Endodermal cell (in vitro differentiated cells): ENCODE measurements around the gene AMMECR1. TPM values are rescaled to one million over a fixed set of nuclear protein-coding genes. Genes with fewer than 3 reads are reported as not detected.
A peak's percentile ranks its signal among the peaks of the same experiment; 100 is the strongest.

Experiments
- DNase-seq: peaks from one replicate; pipeline ENCODE4 v3.0.0-alpha.2; 2017
- H3K27ac ChIP-seq: 2 replicates; pipeline ENCODE4 v1.5.1; 2013; ENCODE audit warnings: mild to moderate bottlenecking, low read depth, low read length, moderate library complexity
- H3K27me3 ChIP-seq: 2 replicates; pipeline ENCODE4 v1.6.1; 2013; ENCODE audit warnings: mild to moderate bottlenecking, low read length, moderate library complexity; ENCODE audit not compliant: insufficient read depth, control insufficient read depth, poor library complexity, severe bottlenecking
- H3K36me3 ChIP-seq: 2 replicates; pipeline ENCODE4 v1.7.0; 2013; ENCODE audit warnings: mild to moderate bottlenecking, low read length, moderate library complexity; ENCODE audit not compliant: control insufficient read depth, insufficient read depth
- H3K4me1 ChIP-seq: one replicate; pipeline ENCODE4 v1.7.0; 2013; ENCODE audit warnings: low read length; ENCODE audit not compliant: control insufficient read depth, insufficient read depth
- H3K4me3 ChIP-seq: 2 replicates; pipeline ENCODE4 v1.5.1; 2013; ENCODE audit warnings: mild to moderate bottlenecking, low read length, moderate library complexity
- H3K9ac ChIP-seq: 2 replicates; pipeline ENCODE4 v1.6.1; 2013; ENCODE audit warnings: mild to moderate bottlenecking, low read length, moderate library complexity; ENCODE audit not compliant: poor library complexity, severe bottlenecking; ENCODE audit errors: extremely low read depth
- H3K9me3 ChIP-seq: 2 replicates; pipeline ENCODE4 v1.6.1; 2013; ENCODE audit warnings: mild to moderate bottlenecking, low read length, moderate library complexity; ENCODE audit not compliant: control insufficient read depth
- H3K27ac Mint-ChIP-seq: 2 replicates; pipeline ENCODE4 v1.8.0; 2020; ENCODE audit warnings: mixed read lengths
- H3K27me3 Mint-ChIP-seq: 2 replicates; pipeline ENCODE4 v1.8.0; 2021; ENCODE audit warnings: mild to moderate bottlenecking, mixed read lengths; ENCODE audit not compliant: insufficient read depth
- H3K36me3 Mint-ChIP-seq: 2 replicates; pipeline ENCODE4 v1.8.0; 2020; ENCODE audit warnings: low read depth, mixed read lengths
- H3K4me1 Mint-ChIP-seq: 2 replicates; pipeline ENCODE4 v1.8.0; 2020; ENCODE audit warnings: mixed read lengths
- H3K4me3 Mint-ChIP-seq: 2 replicates; pipeline ENCODE4 v1.8.0; 2020; ENCODE audit warnings: mild to moderate bottlenecking, moderate library complexity, mixed read lengths
- H3K9me3 Mint-ChIP-seq: 2 replicates; pipeline ENCODE4 v1.8.0; 2020; ENCODE audit warnings: mild to moderate bottlenecking, mixed read lengths
- CTCF ChIP-seq: fragments of 200-600 bp; sonication (generic); conservative IDR thresholded peaks from 2 replicates; pipeline ENCODE4 v1.5.0; 2021; ENCODE audit warnings: antibody characterized with exemption, mild to moderate bottlenecking
- WGBS, 2 experiments: methylation state at CpG; one replicate each; pipeline versions ENCODE4 v1.1.5 to v1.1.7; 2013; ENCODE audit warnings: missing lambda C conversion rate in 2 of 2, mixed read lengths in 1 of 2; ENCODE audit not compliant: insufficient coverage in 1 of 2, insufficient read length in 1 of 2; 5-methylcytosine and 5-hydroxymethylcytosine counted together
- total RNA-seq, 2 donors: library from RNA; stranded (reverse); fragmentation: NEBNext Ultra II Directional in 1 of 2; extraction: Animal tissue kit (Norgen Biotek cat#: 25700) in 1 of 2; gene quantifications; 2 replicates in 1 of 2; 3 replicates in 1 of 2; pipeline ENCODE4 v1.2.1, GENCODE V29; 2021

The AMMECR1 gene
- total RNA-seq, 2 donors from 2014 or later = 26.8 to 62.2 TPM

DNA sequence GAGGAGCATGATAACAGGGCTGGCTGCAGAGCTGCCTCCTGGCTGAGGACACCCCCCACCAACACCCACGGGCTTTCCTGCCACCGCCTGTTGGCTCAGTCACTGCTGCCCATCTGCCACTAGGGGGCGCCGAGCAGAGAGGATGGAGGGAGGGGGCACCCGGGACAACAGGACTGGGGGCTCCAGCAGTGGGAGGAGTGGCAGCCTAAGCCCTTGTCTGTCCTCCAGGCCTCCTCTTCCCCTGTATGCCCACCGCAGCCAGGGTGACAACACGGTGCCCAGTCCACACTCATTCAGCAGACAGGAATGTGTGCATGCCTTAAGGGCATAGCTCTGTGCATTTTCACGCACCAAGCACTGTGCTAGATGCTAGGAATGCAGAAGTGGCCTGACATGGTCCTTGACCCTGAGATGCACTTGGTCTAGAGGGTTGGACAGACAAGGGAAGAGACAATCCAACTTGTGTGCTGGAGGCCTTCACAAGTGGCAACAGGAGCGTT lies 149.9 kb downstream of the AMMECR1 start:
- Mint-ChIP-seq H3K9me3 (no peaks in the 10 kb centered on the region), H3K4me1 (peaks cover 5% of the 10 kb centered on the region), H3K36me3 (peaks cover 11% of the 10 kb centered on the region), H3K27ac (no peak overlapping the region), H3K4me3 (no peak overlapping the region), H3K27me3 (no peaks in the 10 kb centered on the region)
- Histone ChIP-seq H3K9ac (no peak overlapping the region), H3K9me3 (no peaks in the 10 kb centered on the region), H3K27me3 (no peaks in the 10 kb centered on the region), H3K36me3 (no peaks in the 10 kb centered on the region), H3K27ac (no peak overlapping the region), H3K4me1 (no peaks in the 10 kb centered on the region), H3K4me3 (no peak overlapping the region)
- TF ChIP-seq CTCF = peak; percentile 97
- 87% methylated on average over 5 of the region's 9 CpGs; no CpG with 5 or more reads in 1 of the 2 experiments for WGBS, 2 experiments
- peak; percentile 86 for DNase-seq

DNA sequence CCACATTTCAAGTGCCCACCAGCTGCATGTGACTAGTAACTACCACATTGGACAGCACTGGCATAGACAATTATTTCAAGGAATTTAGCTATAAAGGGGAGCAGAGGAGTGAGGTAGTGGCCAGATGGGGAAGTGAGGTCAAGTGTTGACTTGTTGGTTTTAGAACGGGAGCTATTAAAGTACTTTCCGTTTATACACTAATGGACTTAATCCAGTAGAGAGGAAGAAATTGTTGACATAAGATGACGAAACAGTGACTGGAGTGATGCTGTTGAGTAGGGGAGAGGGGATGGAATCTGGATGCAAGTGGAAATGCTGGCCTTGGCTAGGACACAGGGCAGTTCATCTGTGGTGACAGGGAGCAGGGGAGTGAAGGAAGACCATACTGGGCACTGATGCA lies 154.4 kb downstream of the AMMECR1 start:
- Histone ChIP-seq H3K27ac (no peak overlapping the region), H3K4me3 (no peak overlapping the region), H3K27me3 (no peaks in the 10 kb centered on the region), H3K4me1 (no peaks in the 10 kb centered on the region), H3K9me3 (no peaks in the 10 kb centered on the region), H3K9ac (no peak overlapping the region), H3K36me3 (no peaks in the 10 kb centered on the region)
- 93 to 96% methylated on average over 3 of the region's 3 CpGs for WGBS, 2 experiments
- no peaks in the 10 kb centered on the region for H3K36me3 Mint-ChIP-seq
- H3K27ac Mint-ChIP-seq = no peak overlapping the region
- H3K27me3 Mint-ChIP-seq = no peaks in the 10 kb centered on the region
- no peak overlapping the region for H3K4me3 Mint-ChIP-seq
- no peaks in the 10 kb centered on the region for H3K9me3 Mint-ChIP-seq
- peak; percentile 5 for DNase-seq
- TF ChIP-seq CTCF = no peak
- peaks cover 5% of the 10 kb centered on the region for H3K4me1 Mint-ChIP-seq

GRCh38 chrX:110162867-110163266 lies 155.0 kb downstream of the AMMECR1 start:
- H3K4me3 Mint-ChIP-seq = no peak overlapping the region
- peaks cover 5% of the 10 kb centered on the region for H3K4me1 Mint-ChIP-seq
- no peaks in the 10 kb centered on the region for H3K9me3 Mint-ChIP-seq
- H3K27me3 Mint-ChIP-seq = no peaks in the 10 kb centered on the region
- no peak overlapping the region for H3K27ac Mint-ChIP-seq
- Histone ChIP-seq H3K9ac (no peak overlapping the region), H3K9me3 (no peaks in the 10 kb centered on the region), H3K4me3 (no peak overlapping the region), H3K36me3 (no peaks in the 10 kb centered on the region), H3K4me1 (no peaks in the 10 kb centered on the region), H3K27ac (no peak overlapping the region), H3K27me3 (no peaks in the 10 kb centered on the region)
- no peak for TF ChIP-seq CTCF
- H3K36me3 Mint-ChIP-seq = no peaks in the 10 kb centered on the region
- 92% methylated on average over 1 of the region's 1 CpG; no CpG with 5 or more reads in 1 of the 2 experiments for WGBS, 2 experiments
- DNase-seq = peak; percentile 1
